ENCODE results near the gene SRMS.

SRMS gene, protein sequence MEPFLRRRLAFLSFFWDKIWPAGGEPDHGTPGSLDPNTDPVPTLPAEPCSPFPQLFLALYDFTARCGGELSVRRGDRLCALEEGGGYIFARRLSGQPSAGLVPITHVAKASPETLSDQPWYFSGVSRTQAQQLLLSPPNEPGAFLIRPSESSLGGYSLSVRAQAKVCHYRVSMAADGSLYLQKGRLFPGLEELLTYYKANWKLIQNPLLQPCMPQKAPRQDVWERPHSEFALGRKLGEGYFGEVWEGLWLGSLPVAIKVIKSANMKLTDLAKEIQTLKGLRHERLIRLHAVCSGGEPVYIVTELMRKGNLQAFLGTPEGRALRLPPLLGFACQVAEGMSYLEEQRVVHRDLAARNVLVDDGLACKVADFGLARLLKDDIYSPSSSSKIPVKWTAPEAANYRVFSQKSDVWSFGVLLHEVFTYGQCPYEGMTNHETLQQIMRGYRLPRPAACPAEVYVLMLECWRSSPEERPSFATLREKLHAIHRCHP

DNA sequence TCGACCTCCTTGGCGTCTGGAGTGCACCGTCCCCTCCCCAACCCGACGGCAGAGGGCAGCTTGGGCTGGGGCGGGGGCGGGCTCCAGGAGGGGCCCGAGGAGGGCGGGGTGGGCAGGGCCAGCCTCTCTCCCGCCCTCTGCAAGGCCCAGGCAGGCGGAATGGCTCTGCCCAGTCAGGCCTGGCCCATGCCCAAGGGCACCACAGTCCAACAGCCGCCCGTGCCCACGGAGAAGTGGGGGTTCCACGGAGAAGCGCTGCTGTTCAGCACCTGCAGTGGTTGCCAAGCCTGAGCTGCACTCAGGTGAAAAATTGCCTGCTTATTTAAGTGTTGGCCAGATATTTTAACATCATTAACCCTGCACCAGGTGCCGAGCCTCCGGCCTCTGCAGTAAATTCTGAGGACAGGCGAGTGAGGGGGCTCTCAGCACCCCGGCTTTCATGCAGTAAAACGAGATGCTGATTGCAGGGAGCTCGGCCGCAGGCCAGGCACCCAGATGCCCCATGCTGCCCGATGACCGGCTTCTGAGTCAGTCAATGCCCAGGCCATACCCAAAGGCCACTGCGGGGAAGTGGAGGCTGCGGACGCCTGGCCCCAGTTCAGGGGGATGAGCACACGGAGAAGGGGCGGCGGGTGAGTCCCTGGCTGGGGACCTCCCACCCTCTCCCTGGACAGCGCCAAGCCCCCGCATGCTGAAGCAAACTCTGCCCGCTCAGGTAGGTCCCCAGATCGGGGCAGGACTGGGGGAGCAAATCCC is at the start of gene SRMS:
SRMS (minus strand) TSS at position 25 of the 756 bp plus-strand sequence. CDS start 286 bp downstream, outside the sequence.
- no peak for DNase-seq (ENCODE audit: low spot score)

DNA sequence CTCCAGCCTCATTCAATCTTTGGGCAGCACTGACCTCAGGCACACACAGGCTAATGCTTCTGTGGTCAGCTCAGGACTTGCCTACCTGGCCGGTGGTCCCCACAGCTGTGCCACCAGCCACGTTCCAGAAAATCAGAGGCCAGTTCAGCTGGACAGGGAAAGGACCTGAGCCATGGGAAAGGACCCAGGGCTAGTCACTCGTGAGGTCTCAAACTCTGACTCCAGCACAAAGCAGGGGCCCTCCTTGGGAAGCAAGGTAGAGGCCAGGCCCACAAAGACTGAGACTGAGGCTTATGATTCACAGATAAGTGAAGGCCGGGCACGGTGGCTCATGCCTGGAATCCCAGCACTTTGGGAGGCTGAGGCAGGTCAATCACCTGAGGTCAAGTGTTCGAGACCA is 48.9 kb upstream of the SRMS start:
- no peak for DNase-seq (ENCODE audit: low spot score)

DNA sequence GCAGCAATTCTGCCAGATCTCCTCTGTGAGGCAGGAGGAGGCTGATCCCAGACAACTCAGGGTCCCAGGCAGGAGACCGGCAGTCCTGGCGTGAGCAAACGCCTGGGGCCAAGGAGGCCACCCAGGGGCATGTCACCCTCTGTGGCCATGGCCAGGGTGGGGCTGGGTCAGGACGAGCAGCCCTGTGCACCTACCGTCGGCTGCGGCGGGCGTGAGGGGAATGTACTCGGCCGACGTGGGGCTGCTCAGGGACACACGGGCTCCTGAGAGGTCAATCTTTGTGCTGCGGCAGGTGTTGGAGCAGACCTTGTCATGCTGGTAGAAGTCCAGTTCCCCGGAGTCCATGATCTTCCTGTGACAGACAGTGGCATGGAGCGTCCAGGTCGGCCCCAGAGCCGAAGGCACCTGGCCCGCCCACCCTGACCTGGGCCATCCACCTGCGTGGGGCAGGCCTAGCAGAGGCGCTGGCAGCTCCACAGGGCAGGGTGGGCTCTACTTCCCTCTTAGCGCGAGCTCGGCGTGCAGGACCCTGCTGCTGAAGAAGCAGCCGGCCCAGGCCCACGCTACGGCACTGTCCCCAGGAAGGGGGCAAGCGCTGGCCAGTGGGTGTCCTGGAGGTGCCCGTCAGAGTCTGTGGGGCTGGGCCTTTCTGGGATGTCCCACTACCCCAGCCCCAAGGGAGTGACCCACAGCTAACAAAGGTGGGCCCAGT is 48.0 kb upstream of the SRMS start:
- no peak for DNase-seq (ENCODE audit: low spot score)

DNA sequence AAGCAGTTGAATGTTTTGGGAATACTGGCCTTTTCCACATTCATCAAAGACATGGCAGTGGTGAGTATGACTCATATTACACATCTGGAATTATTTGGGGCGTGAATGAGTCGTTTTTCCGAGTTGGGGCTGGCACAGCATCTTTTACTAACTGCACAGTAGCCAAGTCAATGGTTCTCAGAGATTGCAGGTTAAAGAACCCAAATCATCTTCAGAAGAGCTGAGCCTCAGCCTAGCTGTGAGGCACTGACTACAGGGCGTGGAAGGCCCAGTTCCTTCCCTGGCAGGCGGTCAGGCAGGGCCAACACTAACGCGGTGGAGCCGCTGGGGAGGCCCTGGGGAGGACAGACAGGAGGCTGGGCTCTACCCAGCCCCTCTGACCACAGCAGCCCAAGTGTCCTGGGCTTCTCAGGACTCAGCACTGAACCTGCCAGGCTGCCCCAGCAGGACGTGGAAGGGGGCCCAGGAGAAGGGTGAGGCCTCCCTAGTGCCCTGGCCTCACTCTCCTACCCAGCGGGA is 46.6 kb upstream of the SRMS start:
- no peak for DNase-seq (ENCODE audit: low spot score)

DNA sequence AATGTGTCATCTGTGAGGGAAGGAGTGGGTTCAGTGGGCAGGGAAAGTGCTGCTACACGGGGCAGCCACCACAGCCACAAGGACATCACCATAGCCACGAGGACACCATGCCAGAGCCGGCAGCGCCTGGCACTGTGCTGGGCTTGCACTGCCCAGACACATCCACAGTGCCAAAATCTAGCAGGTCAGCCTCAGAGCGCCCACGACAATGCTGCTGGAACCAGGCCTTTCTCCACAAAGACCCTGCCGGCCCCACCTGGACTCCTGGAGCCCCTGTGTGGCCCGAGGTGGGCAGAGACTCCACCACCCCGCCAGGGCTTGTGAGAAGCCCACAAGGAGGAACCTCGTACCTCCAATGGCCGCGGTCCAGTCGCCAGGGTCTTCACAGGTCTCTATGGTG is 45.1 kb upstream of the SRMS start:
- no peak for DNase-seq (ENCODE audit: low spot score)

DNA sequence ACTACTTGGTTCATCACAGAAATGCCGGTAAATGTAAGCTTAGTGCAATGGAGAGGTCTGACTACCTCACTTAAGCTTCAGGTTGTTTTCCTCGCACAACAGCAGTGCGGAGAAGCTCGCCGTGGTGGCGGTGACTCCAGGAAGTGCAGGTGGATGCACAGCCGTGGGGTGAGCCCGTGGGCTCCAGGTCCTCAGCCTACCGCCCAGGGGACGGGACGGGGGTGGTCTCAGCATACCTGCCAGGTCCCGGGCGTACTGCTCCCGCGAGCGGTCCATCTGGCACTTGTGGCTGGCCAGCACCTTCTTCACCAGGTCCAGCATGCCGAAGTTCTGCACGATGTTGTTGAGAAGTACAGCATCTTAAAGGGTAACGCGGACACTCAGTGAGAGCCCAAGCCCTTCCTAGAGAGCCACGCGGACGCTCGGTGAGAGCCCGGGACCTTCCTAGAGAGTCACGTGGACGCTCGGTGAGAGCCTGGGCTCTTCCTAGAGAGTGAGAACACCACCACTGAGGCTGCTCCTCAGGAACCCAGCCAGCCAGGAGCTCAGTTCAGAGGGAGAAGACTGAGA is 44.3 kb upstream of the SRMS start:
- no peak for DNase-seq (ENCODE audit: low spot score)

DNA sequence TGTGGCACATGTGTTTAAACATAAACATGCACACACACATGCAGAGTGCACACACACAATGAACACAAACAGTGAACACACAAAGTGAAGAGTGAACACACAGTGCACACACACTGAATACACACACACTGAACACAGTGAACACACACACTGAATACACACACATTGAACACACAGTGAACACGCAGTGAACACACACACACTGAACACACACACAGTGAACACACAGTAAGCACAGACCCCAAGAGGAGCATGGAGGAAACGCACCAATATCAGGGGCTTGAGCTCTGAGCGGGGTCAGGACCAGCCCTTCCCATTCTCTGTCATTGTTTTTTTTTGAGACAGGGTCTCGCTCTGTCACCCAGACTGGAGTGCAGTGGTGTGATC is 43.6 kb upstream of the SRMS start:
- DNase-seq (ENCODE audit: low spot score), result no peak

DNA sequence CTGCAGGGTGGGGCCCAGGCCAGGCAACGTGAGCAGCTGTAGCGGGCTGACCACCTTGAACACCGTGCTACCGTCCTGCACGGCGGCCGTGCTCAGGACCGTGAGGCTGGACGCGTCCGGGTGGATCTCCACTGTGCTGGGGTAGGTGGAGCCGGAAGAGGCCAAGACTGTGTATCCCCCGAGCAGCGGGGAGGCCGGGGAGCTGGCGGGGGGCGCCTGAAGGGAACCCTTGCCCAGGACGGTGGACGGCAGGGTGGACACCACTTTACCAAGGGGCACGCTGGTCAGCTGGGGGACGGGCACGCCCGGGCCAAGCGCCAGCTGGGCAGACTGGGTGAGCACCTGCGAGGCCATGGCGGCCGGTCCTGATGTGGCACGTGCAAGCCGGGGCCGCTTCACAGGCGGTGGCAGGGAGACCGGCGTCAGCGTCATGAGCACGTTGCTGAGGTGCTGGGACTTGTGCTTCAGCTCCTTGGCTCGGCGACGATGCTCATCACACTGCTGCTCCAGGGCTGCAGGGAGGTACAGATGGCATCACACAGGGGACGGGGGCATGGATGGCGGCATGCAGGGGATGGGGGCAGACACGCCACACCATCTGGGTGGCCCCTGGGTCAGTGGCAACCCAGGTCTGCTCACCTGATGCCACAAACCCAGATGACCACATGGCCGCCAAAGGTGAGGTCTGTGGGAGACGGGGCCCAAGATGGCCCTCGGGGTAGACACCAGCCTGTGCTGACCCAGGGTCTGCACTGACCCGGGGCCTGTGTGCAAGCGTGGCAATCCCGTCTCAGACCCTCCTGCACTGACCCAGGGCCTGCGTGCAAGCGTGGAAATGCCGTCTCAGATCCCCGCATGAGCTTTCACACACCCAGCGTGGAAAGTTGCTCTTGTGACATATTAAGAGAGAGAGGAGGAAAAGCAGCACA is 42.9 kb upstream of the SRMS start:
- DNase-seq (ENCODE audit: low spot score), result no peak

DNA sequence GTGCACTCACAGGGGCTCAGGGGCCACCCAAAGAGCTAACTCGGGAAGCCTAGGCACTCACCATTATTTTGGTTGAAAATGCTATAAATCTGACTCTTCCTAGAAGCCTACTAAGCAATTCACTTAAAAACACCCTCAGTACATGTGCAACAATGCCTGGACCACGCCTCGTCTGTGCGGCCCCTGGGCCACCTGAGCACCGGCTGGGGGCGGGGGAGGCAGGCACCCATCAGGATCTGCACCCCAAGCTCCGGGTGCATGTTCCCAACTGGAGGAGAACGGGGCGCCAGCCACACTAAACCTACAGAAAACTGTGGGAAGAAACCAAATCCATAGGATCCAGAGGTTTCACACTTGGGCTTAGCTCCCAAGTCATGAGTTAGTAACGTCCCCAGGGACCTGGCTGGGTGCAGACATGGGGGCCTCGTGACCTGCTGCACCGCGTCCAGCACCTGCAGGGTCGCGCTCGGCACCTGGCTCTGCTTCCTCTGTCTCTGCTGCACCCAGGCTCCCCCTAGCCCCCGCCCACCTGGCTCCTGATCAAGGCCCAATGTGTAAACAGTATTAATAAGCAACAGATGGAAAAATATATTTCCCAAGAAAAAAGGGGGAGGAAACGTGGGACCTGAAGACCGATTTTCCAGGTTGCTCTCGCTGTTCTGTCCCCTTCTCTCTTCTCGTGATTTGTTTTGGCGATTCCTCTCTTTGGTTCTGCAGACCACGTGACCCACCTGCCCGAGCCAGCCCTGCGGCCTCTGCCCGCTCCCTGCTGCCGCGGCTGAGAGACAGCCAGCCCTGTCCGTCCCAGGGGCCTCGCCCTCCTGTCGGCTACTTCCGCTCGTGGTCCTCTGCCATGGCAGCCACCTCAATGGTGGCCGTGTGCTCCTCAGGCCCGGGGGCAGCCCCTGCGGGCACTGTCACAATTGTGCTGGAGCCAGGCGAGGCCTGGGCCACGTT is 42.0 kb upstream of the SRMS start:
- DNase-seq (ENCODE audit: low spot score), result no peak

DNA sequence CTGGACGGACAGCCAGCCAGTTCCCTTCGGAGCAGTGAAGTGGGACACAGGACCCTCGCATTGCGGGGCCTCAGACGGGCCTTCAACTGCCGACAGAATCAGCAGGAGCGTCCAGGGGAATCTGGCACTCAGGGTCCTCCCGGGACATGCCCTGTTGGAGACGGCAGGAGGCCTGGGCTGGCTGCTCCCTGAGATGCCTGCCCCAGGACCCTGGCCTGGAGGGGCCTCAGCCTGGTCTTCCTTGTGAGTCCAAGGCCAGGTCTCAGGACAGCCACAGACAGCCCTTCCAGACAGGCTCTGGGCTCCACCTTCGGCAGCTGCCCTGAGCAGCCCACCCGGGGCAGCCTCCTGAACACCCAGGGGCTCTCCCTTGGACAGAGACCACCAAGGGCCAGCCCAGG is 41.1 kb upstream of the SRMS start:
- DNase-seq (ENCODE audit: low spot score), result no peak

DNA sequence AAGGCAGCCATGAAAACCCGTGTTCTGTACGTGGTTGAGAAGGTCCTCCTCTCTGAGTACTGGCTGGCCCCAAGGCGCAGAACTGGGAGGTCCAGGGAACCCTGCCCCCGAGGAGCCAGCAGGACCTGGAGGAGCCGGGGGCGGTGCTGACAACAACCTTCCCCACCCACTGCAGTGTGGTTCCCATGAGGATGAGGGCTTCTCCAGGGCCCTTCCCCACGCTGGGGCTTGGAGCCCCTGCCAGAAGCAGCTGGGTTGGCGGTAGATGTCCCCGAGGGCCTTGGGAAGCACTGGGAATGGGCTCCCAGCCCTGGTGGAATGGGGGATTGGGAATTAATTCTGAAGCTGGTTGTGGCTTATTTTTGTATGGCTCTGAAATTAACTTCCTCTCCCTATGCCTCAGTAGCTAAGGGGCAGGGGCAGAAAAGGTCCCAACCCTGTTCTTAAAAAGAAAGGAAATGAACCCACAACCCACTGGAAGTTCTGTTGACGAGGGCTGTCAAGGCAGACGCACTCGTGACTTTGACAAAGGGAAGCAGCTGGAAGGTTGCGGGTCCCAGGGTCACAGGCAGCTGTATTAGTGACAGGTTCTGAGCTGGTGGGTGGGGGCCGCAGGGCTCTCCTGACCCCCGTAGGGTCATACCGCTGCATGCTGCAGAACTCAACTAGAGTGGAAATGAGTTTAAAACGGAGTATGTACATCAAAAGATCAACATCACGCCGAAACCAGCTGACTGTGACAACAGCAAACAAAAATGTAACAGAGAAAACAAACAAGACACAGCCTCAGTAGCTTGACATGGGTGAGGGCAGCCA is 40.4 kb upstream of the SRMS start:
- DNase-seq (ENCODE audit: low spot score), result no peak

DNA sequence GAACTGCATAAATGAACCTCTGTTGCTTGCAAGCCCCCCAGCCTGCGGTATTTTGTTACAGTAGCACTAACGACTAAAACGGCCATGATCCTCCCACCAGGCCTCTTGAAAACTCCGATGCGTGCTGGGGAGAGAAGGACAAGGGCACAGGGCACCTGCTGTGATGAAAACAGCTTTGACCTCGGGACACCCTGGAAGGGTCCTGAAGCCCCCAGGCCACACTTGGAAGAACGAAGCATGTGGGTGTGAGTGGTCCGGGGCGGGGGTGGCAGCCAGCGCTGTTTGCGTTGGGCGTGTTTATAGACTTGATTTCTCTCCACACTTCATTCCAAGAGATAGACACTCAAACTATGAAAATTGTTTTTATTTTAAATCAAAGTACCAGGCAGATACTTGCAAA is 39.7 kb upstream of the SRMS start:
- DNase-seq (ENCODE audit: low spot score), result no peak

DNA sequence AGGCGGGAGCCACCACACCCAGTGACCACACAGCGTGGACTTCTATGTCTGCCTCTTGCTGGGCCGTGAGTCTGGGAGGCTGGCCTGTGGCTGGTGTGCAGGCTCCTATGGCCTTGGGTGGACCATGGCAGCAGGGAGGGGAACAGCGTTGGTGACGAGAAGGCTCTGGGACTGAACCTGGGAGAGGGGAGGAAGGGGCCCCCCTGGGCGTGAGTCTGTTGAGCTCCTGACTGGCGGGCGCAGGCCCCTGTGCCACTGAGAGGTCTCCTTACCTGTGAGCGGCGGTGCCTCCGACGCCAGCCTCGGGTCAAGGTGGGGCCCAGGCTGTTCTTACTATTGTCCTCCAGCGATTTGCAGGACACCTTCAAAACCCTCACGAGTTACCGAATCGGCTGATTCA is 39.2 kb upstream of the SRMS start:
- DNase-seq (ENCODE audit: low spot score), result no peak

DNA sequence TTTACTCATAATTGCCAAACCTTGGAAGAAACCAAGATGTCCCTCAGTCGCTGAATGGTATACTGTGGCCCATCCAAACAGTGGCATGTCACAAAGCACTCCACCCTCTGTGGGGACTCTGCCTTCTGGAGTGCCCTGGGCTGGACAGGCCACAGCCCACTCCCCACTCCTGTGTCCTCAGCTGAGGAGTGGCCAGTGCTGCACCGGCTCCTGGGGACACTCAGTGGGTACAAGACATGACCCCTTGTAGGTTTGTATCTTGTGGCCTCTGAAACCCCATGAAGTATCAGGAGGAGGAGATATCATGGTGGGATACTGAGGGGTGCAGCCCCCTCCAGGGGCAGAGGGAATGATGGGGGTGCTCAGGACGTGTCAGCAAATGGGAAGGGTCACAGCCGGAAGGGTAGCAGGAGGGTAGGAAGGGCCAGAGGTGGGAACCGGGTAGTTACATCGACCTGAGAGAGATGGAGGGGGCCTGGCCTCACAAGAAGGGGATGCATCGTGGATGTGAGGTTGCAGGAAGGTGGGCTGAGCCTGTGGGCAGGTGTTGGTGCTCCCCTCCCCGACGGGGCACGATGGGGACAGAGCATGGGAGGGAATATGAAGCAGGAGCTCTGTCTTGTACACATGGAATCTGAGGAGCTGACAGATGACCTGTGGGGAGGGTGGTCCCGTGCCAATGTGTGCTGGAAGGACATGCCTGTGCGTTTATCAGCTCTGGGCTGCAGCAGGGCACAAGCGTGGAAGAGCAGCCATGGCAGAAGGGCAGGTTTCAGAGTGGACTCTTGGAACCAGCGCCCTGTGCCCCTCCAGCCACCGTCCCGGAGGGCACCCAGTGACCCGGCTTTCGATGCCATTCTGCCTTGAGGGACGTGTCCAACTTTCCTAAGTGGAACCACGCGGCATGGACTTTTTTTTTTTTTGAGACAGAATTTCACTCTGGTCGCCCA is 38.3 kb upstream of the SRMS start:
- no peak for DNase-seq (ENCODE audit: low spot score)

DNA sequence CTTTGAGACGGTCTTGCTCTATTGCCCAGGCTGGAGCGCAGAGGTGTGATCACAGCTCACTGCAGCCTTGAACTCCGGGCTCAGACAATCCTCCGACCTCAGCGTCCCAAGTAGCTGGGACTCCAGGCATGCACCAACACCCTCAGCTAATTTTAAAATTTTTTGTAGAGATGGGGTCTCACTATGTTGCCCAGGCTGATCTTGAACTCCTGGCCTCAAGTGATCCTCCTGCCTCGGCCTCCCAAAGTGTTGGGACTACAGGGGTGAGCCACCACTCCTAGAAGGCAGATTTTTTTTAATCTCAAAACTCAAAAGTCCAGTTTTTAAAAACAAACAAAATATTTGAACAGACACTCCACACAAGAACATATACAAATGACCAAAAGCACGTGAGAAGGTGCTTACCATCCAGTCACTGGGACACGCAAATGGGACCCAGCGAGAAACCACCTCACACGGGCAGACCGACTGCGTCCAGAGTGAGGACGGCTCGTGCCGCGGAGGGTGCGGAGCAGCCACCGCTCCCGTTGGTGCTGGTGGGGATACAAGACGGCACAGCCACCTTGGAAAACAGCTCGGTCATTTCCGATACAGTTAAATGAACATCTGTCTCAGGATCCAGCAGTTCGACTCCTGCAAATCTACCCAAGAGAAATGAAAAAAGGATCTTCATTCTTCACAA is 35.0 kb upstream of the SRMS start:
- no peak for DNase-seq (ENCODE audit: low spot score)

DNA sequence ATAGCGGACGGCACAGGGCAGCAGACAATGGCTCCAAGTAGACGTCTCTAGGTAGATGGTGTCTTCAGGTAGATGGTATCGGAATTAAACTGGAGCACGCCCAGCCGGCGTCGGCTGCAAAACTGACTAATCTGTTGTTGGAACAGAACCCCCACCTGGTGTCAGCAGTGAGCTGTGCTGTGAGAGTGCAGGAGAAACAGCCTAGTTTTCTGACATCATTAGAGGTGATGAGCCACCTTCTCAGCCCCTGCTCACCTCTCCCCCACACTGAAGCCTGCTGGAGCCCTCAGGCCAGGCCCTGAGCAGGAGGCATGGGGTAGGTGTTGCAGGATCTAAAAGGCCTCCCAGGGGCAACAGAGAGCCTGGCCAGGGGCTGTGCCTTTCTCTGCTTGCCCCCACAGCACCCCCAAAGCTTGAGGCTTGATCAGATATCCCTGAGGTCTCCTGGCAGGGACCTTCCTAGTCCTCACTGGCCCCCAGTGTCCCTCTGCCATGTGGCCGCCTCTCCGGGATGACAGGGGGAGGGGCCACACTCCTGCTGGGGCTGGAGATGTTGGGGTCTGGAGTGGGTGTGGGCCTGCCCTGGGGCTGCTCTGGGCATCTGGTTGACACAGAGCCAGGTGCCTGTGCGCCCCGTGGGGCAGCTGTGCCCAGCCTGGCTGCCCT is 33.4 kb upstream of the SRMS start:
- DNase-seq (ENCODE audit: low spot score), result peak; percentile 71

All from cerebellar cortex (tissue), 1 donor.